Activated CD4-positive, alpha-beta T cell treated with anti-CD3 and anti-CD28 coated beads, Interleukin-2, amount 50 U/mL, for 48 hours (primary cell): ENCODE data around the gene THSD7A.

Experiments used
- DNase-seq, 2 experiments: peaks; one replicate each; pipeline ENCODE4 v3.0.0-alpha.2; 2020

THSD7A gene

DNA sequence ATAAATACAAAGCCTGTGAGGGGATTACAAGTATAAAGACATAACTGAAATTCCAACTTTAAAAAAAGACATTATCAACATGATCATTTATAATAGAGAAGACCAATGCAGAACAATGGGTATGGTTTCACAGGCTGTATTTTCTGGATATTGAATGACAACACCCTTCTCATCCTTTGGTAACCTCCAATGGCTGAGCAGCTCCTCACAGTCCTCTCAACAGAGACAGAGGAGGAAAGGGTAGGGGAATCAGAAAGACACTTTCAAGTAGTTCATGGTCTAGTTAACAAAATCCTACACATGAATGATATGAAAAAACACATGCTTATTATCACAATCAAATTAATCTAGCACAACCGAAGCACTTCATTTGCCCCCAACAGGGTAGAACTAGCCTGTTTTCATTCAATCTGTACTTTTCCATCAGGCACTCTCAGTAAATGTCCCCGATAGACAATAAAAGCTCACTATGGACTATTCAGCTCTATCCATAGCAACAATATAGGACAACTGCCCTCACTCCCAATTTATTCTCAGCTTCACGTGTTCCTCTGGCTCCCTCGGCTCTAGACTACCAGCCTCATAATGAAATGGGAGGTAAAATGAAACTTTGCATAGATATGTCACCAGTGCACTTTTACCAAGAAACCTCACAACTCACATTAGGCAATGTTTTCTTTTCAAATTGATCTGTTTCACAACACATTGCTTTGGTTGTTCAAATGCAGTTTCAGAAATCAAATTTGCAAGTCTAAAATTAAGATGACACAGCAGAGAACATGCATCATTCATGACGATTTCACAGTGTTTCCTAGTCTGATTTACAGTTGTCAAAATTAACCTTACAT lies 211.4 kb downstream of the THSD7A start:
- DNase-seq, result no peak

DNA sequence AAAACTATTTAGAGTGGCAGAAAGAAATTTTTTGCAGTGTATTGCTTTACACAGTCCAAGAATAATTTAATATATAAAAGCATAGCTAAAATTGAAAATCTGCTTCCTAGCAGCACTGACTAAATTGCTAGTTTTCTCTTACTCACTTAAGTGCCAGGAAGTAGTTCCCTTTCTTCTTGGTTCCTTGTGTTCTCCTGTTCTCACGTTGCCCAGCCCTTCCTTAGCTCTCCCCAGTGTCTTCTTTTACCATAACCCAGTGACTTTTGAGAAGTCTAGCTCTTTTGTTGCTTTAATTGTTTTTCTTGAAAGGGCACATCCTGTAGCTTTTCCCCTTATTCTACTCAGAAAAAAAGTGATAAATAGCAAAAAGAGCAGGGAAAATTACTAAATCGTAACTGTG lies 215.5 kb downstream of the THSD7A start:
- DNase-seq, result no peak

DNA sequence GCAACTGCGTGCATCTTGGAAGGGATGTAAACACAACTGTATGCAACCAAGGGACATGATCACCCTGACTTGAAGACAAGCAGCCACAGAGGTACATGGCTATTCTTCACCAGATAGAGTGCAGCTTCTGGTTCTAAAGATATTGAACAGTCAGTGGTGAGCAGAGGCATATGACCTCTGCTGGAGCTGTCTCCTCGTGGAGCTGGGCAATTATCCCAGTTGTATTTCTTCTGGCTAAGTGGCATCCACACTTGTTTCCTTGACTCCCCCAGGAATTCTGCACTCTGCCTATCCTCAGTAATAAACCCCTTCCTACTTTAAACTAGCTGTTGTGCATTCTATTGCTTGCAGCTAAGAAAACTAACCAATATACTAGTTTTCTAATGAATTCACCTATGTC lies 216.8 kb downstream of the THSD7A start:
- DNase-seq, result no peak

DNA sequence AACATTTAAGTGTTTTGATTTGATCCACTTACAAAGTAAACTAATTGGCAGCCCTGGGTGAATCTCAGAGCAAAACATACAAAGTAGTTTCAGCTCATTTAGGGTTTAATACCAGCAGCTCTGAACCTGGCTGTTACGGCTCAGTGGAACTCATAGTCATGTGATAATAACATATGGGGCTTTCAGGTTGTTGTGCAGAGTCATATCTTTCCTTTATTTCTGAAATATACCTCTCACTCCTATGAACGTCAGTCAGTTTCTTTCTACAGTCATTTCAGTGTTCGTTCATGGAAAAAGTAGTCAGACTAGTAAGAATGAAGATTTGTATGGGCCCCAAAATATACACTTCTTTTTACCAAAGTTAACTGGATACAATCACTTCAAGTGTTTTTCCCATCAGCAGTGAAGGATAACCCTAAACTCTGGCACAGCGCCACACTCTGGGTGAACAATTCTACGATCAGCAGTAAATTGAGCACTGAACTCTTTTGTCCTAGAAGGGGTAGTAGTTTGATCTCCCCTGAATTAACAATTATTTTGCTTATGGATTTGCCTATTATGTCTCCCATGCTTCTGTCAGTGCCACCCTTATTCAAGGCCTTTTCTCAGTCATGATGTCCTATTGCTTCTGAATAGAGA lies 218.6 kb downstream of the THSD7A start:
- DNase-seq, result no peak

DNA sequence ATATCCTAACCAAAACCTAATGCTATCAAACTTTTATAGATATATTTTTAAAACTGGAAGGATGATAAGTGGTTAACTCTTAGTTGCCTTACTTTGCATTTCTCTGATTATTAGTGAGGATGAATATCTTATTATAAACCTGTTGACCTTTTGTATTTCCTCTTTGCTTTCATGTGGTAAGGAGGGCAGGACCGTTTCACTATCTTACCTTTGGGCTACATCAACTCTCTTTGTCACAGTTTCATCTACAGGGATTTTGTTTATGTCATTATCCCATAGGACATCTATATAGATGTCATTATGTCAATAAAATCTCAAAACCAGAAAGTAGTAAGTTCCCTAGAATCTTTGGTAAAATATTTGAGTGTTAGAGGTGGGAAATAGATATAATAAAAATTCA lies 219.3 kb downstream of the THSD7A start:
- DNase-seq, result no peak

DNA sequence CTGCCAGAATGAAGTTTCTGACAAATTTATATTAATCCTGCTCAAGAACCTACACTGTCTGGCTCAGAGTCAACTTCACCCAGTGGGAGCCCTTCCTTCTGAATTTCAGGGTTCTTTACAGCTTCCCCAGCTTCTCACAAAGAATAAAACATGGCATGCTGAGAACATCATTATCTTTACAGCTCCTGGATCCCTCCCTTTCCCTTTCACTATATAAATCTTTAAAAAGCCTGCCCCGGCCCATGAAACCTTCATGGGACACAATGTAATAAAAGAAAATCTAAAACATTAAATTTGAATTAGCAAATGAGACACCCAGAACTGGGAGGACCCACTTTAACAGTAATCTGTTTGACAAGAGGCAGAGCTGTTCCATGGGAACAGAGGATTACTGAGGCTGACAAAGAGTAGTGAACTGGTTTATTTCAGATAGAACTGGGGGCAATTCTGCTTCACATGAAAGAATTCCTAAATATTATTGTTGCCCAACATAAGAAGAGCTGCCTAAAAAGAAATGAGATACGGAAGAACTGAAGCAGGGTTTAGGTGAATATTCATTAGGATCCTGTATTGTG lies 222.8 kb downstream of the THSD7A start:
- no peak for DNase-seq

DNA sequence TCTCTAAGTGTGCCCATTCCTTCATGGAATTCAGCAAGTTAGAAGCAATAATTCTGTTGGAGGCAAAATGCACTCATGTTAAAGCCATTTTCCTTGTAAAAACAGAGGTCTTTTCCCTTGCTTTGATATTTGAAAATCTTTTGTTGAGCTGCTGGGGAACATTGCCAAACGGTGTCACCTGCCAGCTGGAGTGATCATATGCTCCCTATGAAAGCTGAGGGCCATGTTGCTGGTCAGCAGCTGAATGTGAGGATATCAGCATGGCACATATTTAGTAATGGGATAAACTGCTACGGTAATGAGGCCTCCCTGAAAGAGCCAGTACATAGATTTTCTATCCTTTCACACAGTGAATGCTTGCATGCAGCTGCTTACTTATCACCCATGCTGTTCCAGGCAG lies 224.3 kb downstream of the THSD7A start:
- no peak for DNase-seq

DNA sequence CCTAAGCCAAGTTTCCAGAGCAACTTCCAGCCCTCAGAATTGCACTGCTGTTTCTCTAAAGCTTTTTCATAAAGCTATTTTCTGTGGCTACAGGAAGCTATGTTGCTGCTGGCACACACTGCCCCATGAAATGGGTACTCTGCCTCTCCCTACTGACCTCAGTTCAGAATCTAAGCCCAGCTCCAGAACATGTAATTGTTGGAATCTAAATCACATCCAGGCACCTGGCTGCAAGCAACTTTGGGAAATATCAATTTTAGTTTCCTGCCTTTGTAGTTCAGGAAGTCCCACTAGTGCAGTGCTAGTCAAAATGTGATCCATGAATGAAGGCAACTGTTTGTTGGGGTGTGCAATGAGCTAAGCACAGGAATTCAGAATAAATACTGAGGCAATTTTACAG lies 226.2 kb downstream of the THSD7A start:
- no peak for DNase-seq

DNA sequence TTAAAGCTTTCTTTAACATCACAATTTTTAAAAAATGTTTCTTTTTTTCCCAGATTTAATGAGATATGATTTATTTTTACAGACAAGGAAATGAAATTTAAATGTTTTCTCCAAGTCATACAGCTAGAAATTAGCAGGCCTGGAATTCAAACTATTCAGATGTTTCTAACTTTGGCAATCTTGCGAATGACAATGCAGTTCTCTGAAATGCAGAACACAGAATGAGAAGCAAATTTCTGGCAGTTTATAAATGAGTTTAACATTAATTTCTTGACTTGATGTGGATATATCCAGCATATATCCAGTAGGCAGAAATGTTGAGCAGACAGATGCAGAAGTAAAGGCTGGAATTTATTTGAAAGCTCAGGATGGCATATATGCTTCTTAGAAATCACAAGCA lies 227.5 kb downstream of the THSD7A start:
- DNase-seq, result no peak

DNA sequence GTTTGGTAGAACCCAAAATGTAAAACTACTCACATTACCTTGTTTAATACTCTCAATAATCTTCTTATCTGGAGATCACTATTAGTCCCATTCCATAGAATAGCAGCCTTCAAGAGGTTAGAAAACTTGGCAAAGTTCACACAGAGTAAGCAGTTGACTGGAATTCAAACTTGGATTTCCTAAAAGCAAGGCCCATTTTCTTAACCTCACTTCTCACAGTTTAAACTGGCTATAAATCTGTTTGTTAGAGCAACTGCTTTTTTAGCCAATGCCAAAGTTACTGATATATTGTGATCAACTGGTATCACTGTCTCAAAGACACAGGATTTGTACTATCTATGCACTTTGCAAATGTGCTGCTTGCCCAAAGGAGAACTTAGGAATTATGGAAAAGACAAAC lies 230.2 kb downstream of the THSD7A start:
- DNase-seq, result no peak

DNA sequence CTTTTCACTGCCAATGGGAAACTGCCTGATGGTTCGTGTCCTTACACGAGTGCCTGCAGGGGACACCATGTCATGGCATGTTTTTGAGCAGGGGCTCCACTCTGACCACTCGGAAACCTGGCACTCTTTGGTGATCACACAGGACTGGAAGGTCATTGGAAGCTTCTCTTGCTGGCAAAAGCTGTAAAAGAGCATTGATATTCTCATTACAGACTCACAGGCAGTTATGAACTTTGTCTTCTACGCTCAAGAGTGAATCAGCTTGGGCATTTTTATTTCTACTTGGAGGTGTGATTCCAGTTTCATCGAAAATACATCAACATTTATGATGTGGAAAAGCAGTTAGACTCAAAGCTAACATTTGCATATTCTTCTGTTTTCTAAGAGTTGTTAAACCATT lies 238.7 kb downstream of the THSD7A start:
- no peak for DNase-seq

DNA sequence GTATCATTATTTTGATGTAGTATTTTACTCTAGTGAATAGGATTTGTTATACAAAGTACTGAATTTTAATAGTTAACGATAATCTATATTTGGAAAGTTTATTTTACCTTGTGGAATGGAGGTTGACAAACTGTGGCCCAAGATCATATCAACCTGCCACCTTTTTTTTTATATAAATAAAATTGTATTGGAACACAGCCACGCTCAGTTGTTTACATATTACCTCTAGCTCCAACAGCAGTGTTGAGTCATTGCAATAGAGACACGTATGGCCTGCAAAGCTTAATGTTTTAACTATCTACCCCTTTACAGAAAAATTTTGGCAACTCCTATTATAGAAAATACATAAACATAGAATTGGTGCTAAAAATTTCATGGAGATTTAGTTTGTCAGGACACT lies 239.3 kb downstream of the THSD7A start:
- no peak for DNase-seq

DNA sequence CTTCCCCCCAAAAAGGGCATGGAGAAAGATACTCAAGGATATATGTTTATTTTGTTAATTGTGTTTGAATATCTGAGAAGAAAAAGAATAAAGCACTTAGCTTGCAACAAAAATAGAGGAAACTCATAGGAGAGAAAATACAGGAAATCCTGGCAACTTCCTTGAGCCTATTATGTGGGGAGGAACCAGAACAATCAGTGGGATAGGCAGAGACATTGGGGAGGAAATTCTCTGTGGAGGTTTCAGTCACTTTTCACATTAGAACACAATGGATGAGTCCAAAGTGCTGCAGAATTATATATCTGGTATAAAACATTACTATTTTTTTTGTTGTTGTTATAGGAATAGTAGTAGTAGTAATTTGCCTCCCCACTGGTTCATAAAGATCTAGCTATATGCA lies 240.1 kb downstream of the THSD7A start:
- DNase-seq, result no peak

DNA sequence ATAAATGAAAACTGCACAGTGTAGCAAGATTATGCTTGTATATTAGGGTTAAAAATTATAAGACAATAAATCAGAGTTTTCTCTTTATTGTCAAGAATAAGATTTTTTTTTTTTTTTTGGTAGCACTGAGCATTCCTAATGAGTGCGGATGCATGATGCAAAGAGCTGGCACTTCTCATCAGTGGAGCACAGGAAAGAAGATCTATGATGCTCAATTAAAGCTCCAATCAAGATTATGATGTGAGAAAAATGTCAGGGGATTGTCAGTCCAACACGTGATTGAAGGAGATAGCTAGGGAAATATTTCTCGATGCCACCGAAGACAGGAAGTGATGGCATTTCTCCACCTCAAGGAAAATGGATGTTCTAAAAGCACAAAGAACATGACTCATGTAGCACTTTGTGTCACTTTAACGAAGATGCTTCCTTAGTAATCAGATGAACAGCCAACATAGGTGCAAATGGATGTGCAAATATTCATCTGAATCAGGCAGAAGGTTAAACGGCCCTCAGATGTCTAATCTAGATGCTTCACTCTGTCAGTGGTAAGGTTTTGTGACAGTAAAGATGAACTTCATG lies 240.9 kb downstream of the THSD7A start:
- DNase-seq, result no peak

DNA sequence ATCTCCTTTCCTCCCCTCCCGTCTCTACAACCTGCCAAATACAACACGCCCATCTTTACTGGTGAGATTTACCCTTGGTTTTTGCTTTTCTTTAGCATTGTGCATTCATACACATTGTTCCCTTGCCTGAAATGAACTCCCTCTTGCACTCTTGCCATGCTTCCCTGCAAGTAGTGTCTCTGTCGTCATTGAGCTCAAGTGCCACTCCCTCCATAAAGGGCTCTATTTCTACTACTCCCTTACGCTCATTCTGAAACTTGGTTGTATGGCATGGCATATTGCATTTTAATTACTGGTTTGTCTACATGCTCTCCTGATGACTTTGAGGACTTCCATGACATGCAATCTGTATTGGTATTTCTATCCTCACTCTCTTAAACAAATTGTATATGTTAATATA lies 242.7 kb downstream of the THSD7A start:
- no peak for DNase-seq

DNA sequence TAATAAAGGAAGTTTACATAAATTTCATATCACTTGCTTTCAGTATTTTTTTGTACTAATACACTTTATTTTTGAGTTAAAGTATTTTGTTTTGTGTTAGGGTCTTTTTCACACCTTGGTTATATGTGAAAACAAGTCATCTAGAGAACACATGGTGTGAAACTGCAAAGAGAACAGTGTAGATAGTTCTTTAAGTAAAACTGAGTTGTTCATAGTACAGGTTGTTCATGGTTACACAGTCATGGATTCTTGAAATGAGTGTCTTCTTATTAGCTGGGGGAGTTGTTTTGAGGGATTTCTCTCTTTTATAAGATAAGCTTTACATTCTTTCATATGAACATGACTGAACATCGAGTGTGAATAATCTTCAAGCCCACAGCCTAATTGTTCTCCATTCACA lies 244.2 kb downstream of the THSD7A start:
- no peak for DNase-seq

DNA sequence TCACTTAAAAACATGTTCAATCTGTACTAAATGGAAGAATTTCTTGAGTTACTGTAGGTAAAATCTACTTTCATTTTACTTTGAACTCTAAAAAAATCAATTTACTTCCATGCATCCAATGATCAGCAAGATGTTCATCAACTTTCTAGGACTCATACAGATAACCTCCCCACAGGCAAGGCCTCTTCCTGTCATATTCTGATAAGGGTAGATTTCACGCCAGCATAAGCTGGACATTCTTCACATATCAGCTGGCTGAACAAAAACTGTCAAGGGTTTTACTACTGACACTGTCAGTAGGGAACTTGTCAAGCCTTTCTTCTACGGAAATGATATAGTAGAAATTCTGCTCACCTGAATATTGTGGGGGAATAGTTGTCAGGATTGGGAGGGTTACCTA lies 244.9 kb downstream of the THSD7A start:
- no peak for DNase-seq

DNA sequence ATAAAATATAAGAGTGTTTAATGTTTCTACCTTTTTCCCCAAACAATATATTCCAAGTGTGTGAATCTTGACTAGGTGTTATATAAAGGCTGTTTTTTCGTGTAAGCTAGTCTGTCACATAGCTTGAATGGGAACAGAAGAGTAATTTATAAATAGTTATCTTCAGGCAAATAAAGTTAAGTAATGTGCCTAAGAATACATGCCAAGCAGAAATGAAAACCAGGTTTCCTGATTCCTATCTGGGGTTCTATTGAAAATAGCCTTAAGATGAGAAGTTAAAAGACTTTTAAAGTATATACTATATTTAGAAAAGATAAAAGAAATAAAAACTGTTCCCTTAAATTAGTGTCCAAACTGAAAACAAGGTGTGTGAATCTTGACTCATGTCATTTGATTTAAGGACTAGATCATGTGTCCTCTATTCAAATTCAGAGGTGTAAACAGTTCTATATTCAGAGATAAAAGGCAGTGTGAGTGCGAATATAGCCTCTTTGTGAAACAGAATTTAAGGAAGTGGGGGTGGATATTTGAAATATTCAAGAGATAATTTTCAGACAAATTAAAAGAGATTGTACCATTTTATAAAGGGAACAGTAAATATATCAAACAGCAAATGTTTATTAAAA lies 247.5 kb downstream of the THSD7A start:
- no peak for DNase-seq

DNA sequence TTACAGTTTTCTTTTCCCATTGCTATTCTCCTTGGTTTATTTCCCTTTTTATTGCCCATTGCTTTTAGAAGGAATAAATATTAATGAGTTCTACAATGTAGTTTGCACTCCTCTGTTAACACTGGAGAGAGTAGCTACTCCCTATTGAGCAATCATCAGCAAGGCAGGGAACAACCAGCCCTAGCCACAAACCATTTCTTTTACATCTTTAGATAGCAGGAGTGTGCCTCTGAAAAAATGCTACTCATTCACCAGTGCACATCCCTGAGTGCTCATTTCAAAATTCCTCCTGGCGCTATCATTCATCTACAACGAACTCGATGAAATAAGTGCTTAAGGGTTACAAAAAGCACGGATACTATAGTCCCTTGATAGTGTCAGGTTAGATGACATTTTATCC lies 252.9 kb downstream of the THSD7A start:
- no peak for DNase-seq

DNA sequence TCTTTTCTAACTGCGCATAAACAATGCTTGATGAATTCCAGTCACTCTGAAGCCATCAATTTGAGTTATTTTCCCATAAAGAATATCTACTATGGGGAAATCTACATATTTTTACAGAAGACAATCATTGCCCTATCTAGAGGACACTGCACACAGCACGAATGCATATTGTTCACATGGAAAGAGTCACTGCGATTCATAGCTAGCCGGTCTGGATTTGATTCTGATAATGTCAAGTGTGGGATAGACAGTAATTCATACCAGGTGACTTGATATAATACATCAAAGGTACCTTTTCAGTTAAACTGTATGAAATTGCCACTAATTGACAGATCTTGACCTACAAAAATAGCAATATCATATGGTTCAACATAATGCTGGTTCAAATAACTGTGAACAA lies 255.7 kb downstream of the THSD7A start:
- no peak for DNase-seq

DNA sequence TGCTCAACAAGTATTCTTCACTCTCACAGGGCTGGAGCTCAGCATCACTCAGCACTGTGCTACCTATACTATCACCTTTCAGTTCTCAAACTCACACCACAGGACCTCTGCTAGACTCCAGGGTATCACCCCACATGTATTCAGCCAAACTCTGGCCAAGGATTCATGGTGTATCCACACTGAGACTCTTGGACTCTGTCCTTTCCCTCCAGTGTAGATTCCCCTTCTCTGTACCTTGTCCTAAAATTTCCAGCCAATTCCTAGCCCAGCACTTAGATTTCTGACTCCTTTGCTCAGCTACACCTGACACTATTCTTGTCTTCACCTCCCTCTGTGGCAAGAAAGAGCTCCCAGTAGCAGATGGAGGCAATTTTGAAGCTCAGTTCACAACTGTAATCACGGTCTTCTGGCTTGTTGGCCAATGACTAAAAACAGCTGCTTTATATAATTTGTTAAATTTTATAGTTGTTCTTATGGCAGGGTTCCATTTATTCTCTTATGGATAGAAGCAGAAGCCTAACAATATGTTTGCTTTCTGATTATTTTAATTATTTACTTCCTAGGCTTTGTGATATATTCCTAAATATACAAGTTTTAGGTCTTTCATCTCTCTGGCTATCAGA lies 258.8 kb downstream of the THSD7A start:
- DNase-seq, result no peak

DNA sequence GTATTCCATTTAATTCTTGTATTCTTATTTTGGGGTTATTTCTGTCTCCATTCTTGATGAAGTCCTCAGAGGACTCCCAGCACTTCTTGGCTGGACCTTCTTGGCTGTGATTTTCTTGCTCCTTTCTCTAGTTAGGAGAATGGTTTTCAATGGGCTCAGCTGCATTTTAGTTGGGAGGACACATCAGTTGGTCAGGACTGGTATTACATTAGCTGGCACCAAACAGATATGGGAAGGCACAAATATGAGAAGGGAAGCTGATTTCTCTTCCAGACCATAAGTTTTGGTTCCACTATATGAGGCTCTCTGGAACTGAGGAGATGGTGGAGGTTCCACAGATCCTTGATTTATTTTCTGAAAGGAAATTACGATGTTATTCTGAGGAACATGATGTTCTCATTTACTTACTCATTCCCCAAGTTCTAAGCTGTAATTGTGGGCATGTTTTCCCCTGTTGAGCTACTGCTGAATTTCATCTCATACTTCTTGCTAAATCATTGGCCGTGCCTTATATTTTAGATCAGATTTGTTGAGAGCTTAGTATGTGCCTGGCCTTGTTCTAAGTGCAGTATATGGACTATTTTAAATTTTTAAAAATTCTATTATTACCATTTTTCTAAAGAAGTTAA lies 261.0 kb downstream of the THSD7A start:
- no peak for DNase-seq

DNA sequence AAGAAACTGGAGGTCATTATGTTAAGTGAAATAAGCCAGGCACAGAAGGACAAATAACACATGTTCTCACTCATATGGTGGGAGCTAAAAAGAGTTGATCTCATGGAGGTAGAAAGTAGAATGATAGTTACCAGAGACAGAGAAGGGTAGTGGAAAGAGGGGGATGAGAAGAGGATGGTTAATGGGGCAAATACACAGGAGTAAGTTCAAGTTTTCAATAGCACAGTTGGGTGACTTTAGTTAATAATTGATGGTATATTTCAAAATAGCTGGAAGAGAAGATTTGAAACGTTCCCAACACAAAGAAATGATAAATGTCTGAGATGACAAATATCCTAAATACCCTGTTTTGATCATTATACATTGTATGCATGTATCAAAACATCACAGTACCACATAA lies 261.8 kb downstream of the THSD7A start:
- DNase-seq, result no peak
